Neuronal stem cell (in vitro differentiated cells): ENCODE data around the gene CKAP5.
"Not testable (repeated sequence)": the region's sequence is repeated elsewhere in the genome, so short reads cannot be mapped to it uniquely, and the experiment has no call there.

ENCODE experiments used
- DNase-seq: peaks from one replicate; pipeline ENCODE4 v3.0.0-alpha.2; 2013; ENCODE audit warnings: low spot score
- H2AFZ ChIP-seq: one replicate; pipeline ENCODE4 v1.6.1; 2013; ENCODE audit warnings: mild to moderate bottlenecking, low read length, inconsistent platforms
- H2AK5ac ChIP-seq: 2 replicates; pipeline ENCODE4 v1.6.1; 2013; ENCODE audit warnings: low read depth, mild to moderate bottlenecking, inconsistent platforms, low read length, moderate library complexity, mixed read lengths
- H2BK120ac ChIP-seq: 2 replicates; pipeline ENCODE4 v1.6.1; 2013; ENCODE audit warnings: low read depth, mild to moderate bottlenecking, inconsistent platforms, low read length, moderate library complexity, mixed read lengths
- H2BK12ac ChIP-seq: one replicate; pipeline ENCODE4 v1.6.1; 2013; ENCODE audit warnings: low read length, inconsistent platforms
- H2BK15ac ChIP-seq: 2 replicates; pipeline ENCODE4 v1.6.1; 2013; ENCODE audit warnings: mild to moderate bottlenecking, low read length, inconsistent platforms, mixed read lengths
- H2BK5ac ChIP-seq: one replicate; pipeline ENCODE4 v1.6.1; 2013; ENCODE audit warnings: inconsistent platforms, mild to moderate bottlenecking, low read length, moderate library complexity
- H3K14ac ChIP-seq: one replicate; pipeline ENCODE4 v1.6.1; 2013; ENCODE audit warnings: low read length, inconsistent platforms
- H3K18ac ChIP-seq: 2 replicates; pipeline ENCODE4 v1.6.1; 2013; ENCODE audit warnings: low read length, inconsistent platforms
- H3K23ac ChIP-seq: 2 replicates; pipeline ENCODE4 v1.6.1; 2013; ENCODE audit warnings: low read depth, mild to moderate bottlenecking, mixed read lengths, low read length, inconsistent platforms; ENCODE audit not compliant: poor library complexity
- H3K27ac ChIP-seq: replicated peaks from 3 replicates; pipeline ENCODE4 v1.5.1; 2013; ENCODE audit warnings: low read length, inconsistent platforms
- H3K27me3 ChIP-seq, 3 experiments: 2 replicates each; pipeline ENCODE4 v1.6.1; 2013; ENCODE audit warnings: low read length in 3 of 3, mild to moderate bottlenecking in 2 of 3, inconsistent platforms in 1 of 3, low read depth in 1 of 3, mixed read lengths in 1 of 3, moderate library complexity in 1 of 3; ENCODE audit not compliant: control insufficient read depth in 3 of 3, insufficient read depth in 3 of 3
- H3K36me3 ChIP-seq, 2 donors: replicated peaks in 1 of 2; 2 replicates each; pipeline ENCODE4 v1.6.1; 2013; ENCODE audit warnings: low read length in 2 of 2; ENCODE audit not compliant: control insufficient read depth in 2 of 2, insufficient read depth in 2 of 2
- H3K4ac ChIP-seq: 2 replicates; pipeline ENCODE4 v1.6.1; 2013; ENCODE audit warnings: inconsistent platforms, mild to moderate bottlenecking, low read length, moderate library complexity
- H3K4me1 ChIP-seq, 2 donors: 1 replicate in 1 of 2; 2 replicates in 1 of 2; pipeline ENCODE4 v1.6.1; 2013; ENCODE audit warnings: low read length in 2 of 2, low read depth in 1 of 2; ENCODE audit not compliant: control insufficient read depth in 2 of 2, insufficient read depth in 1 of 2
- H3K4me2 ChIP-seq: one replicate; pipeline ENCODE4 v1.6.1; 2013; ENCODE audit warnings: mild to moderate bottlenecking, low read length, inconsistent platforms; ENCODE audit not compliant: insufficient read depth, poor library complexity, severe bottlenecking
- H3K4me3 ChIP-seq, 2 donors: 2 replicates each; pipeline ENCODE4 v1.5.1; 2013; ENCODE audit warnings: low read length in 2 of 2, mild to moderate bottlenecking in 2 of 2, inconsistent platforms in 1 of 2, moderate library complexity in 1 of 2
- H3K79me1 ChIP-seq: one replicate; pipeline ENCODE4 v1.6.1; 2013; ENCODE audit warnings: low read depth, mild to moderate bottlenecking, inconsistent platforms, low read length, moderate library complexity
- H3K9ac ChIP-seq: one replicate; pipeline ENCODE4 v1.6.1; 2013; ENCODE audit warnings: mild to moderate bottlenecking, low read depth, low read length, inconsistent platforms; ENCODE audit not compliant: poor library complexity
- H3K9me3 ChIP-seq, 2 donors: replicated peaks in 1 of 2; 2 replicates each; pipeline versions ENCODE3 to v1.6.1; 2013; ENCODE audit warnings: low read length in 2 of 2, mild to moderate bottlenecking in 2 of 2, inconsistent platforms in 1 of 2, low read depth in 1 of 2, mixed read lengths in 1 of 2, moderate library complexity in 1 of 2; ENCODE audit not compliant: control insufficient read depth in 2 of 2, insufficient read depth in 1 of 2
- H4K8ac ChIP-seq: one replicate; pipeline ENCODE4 v1.6.1; 2013; ENCODE audit warnings: low read depth, mild to moderate bottlenecking, inconsistent platforms, low read length, moderate library complexity
- H4K91ac ChIP-seq: one replicate; pipeline ENCODE4 v1.6.1; 2013; ENCODE audit warnings: low read length, low read depth, mild to moderate bottlenecking, inconsistent platforms; ENCODE audit not compliant: poor library complexity
- WGBS, 2 donors: extraction: QIAGEN DNeasy Blood & Tissue Kit; methylation state at CpG; one replicate each; pipeline ENCODE4 v1.1.7; 2013; ENCODE audit warnings: missing lambda C conversion rate in 2 of 2, mixed read lengths in 1 of 2; ENCODE audit not compliant: insufficient read length in 2 of 2, insufficient replicate concordance in 1 of 2; ENCODE audit errors: extremely low coverage in 2 of 2; 5-methylcytosine and 5-hydroxymethylcytosine counted together

CKAP5 gene

GRCh38 chr11:46719543-46720218 lies 126.4 kb downstream of the CKAP5 start:
- no peak overlapping the region for H3K9ac ChIP-seq
- H2AK5ac ChIP-seq: no peak overlapping the region
- H2BK12ac ChIP-seq: no peak overlapping the region
- no peak overlapping the region for H3K4me2 ChIP-seq
- no peak overlapping the region for H3K4me3 ChIP-seq
- H3K18ac ChIP-seq: no peak overlapping the region
- H3K4me1 ChIP-seq: peaks cover 4 to 13% of the 10 kb centered on the region in 2 donors
- H3K36me3 ChIP-seq: no peaks in the 10 kb centered on the region
- H2AFZ ChIP-seq: peak overlapping the region; percentile 89
- H3K23ac ChIP-seq: no peak overlapping the region
- H3K27ac ChIP-seq: no peak overlapping the region
- H3K9me3 ChIP-seq: peaks cover 0 to 4% of the 10 kb centered on the region in 2 donors
- no peak for DNase-seq
- no peak overlapping the region for H2BK5ac ChIP-seq
- no peak overlapping the region for H3K4ac ChIP-seq
- no CpG with 5 or more reads among the region's 25 CpGs for WGBS, 2 donors
- H2BK120ac ChIP-seq: no peak overlapping the region
- H3K79me1 ChIP-seq: no peaks in the 10 kb centered on the region
- H3K27me3 ChIP-seq: no peaks in the 10 kb centered on the region
- no peak overlapping the region for H4K8ac ChIP-seq
- no peak overlapping the region for H3K14ac ChIP-seq
- H4K91ac ChIP-seq: no peak overlapping the region
- H2BK15ac ChIP-seq: no peak overlapping the region

GRCh38 chr11:46719048-46719542 lies 127.0 kb downstream of the CKAP5 start, which contains the start of gene F2:
TSS of gene F2 (plus strand) at chr11:46719213. CDS start at chr11:46719236, 23 bp downstream.
- no peak within 1 kb of the TSS for H3K27ac ChIP-seq
- no peaks in the 10 kb centered on the region for H3K27me3 ChIP-seq
- peaks cover under 1 to 12% of the 10 kb centered on the region in 2 donors for H3K4me1 ChIP-seq
- peaks cover 0 to 4% of the 10 kb centered on the region in 2 donors for H3K9me3 ChIP-seq
- no peak within 1 kb of the TSS for H2AK5ac ChIP-seq
- no peak for DNase-seq
- no CpG with 5 or more reads among the region's 7 CpGs for WGBS, 2 donors
- H3K14ac ChIP-seq: no peak within 1 kb of the TSS
- H3K79me1 ChIP-seq: no peaks in the 10 kb centered on the region
- no peak within 1 kb of the TSS for H3K4ac ChIP-seq
- H3K4me2 ChIP-seq: no peak within 1 kb of the TSS
- H4K8ac ChIP-seq: no peak within 1 kb of the TSS
- H3K18ac ChIP-seq: no peak within 1 kb of the TSS
- H2BK120ac ChIP-seq: no peak within 1 kb of the TSS
- peak within 1 kb of the TSS; percentile 20 for H3K23ac ChIP-seq
- H2BK15ac ChIP-seq: no peak within 1 kb of the TSS
- H2BK5ac ChIP-seq: no peak within 1 kb of the TSS
- H2AFZ ChIP-seq: peak within 1 kb of the TSS; percentile 89
- H3K9ac ChIP-seq: peak within 1 kb of the TSS; percentile 55
- no peak within 1 kb of the TSS for H3K4me3 ChIP-seq
- H3K36me3 ChIP-seq: no peaks in the 10 kb centered on the region
- H4K91ac ChIP-seq: no peak within 1 kb of the TSS
- peak within 1 kb of the TSS; percentile 69 for H2BK12ac ChIP-seq

GRCh38 chr11:46718155-46719019 lies 127.7 kb downstream of the CKAP5 start:
- Histone ChIP-seq H3K4me3 (no peak overlapping the region), H3K9ac (no peak overlapping the region), H3K4ac (no peak overlapping the region), H3K27ac (no peak overlapping the region), H2AK5ac (no peak overlapping the region), H2AFZ (peak overlapping the region; percentile 89), H2BK5ac (no peak overlapping the region), H2BK120ac (no peak overlapping the region), H3K18ac (no peak overlapping the region), H3K9me3 (peaks cover 0 to 4% of the 10 kb centered on the region in 2 donors), H4K8ac (no peak overlapping the region), H3K36me3 (no peaks in the 10 kb centered on the region), H4K91ac (no peak overlapping the region), H3K4me2 (no peak overlapping the region), H3K79me1 (no peaks in the 10 kb centered on the region), H2BK15ac (no peak overlapping the region), H3K23ac (peak overlapping the region; percentile 20), H3K14ac (no peak overlapping the region), H2BK12ac (peak overlapping the region; percentile 69), H3K4me1 (peaks cover 0 to 12% of the 10 kb centered on the region in 2 donors), H3K27me3 (no peaks in the 10 kb centered on the region)
- no CpG with 5 or more reads among the region's 11 CpGs for WGBS, 2 donors
- no peak for DNase-seq

GRCh38 chr11:46717825-46718154 lies 128.3 kb downstream of the CKAP5 start:
- peaks cover 0 to 12% of the 10 kb centered on the region in 2 donors for H3K4me1 ChIP-seq
- H3K14ac ChIP-seq, H4K8ac ChIP-seq, H2AK5ac ChIP-seq, H3K9ac ChIP-seq, H3K27ac ChIP-seq, H3K23ac ChIP-seq, H3K4me3 ChIP-seq, H2BK120ac ChIP-seq, H3K18ac ChIP-seq, H3K9me3 ChIP-seq, H2BK15ac ChIP-seq, H2BK5ac ChIP-seq, H3K4me2 ChIP-seq, DNase-seq, H3K27me3 ChIP-seq, H3K36me3 ChIP-seq, H3K79me1 ChIP-seq, H3K4ac ChIP-seq, H2AFZ ChIP-seq, H4K91ac ChIP-seq, H2BK12ac ChIP-seq: not testable (repeated sequence)
- WGBS, 2 donors: no CpG with 5 or more reads among the region's 2 CpGs
